Mucosa of stomach (tissue), 1 donor: ENCODE results near the gene ANKRD65.
"Not testable (repeated sequence)": the region's sequence is repeated elsewhere in the genome, so short reads cannot be mapped to it uniquely, and the experiment has no call there.

Experiments
- H3K27me3 ChIP-seq: one replicate; pipeline ENCODE4 v1.7.0; 2013; ENCODE audit warnings: mild to moderate bottlenecking, low read length; ENCODE audit not compliant: control insufficient read depth, insufficient read depth
- H3K36me3 ChIP-seq: one replicate; pipeline ENCODE4 v1.7.0; 2013; ENCODE audit warnings: low read length; ENCODE audit not compliant: control insufficient read depth, insufficient read depth
- H3K4me1 ChIP-seq: one replicate; pipeline ENCODE4 v1.7.0; 2013; ENCODE audit warnings: mild to moderate bottlenecking, low read length; ENCODE audit not compliant: control insufficient read depth, insufficient read depth
- H3K4me3 ChIP-seq: one replicate; pipeline ENCODE4 v1.7.0; 2013; ENCODE audit warnings: low read length
- H3K9ac ChIP-seq: one replicate; pipeline ENCODE4 v1.7.0; 2013; ENCODE audit warnings: mild to moderate bottlenecking, low read length, moderate library complexity
- H3K9me3 ChIP-seq: one replicate; pipeline ENCODE4 v1.7.0; 2013; ENCODE audit warnings: mild to moderate bottlenecking, low read length, moderate library complexity; ENCODE audit not compliant: control insufficient read depth
- donor health status: Pancreatic carcinoma.

Gene ANKRD65

GRCh38 chr1:1432951-1433803 lies 12.1 kb upstream of the ANKRD65 start:
- peaks cover 82% of the 10 kb centered on the region for H3K4me1 ChIP-seq
- peak overlapping the region; percentile 1 for H3K4me3 ChIP-seq
- H3K9ac ChIP-seq: peak overlapping the region; percentile 68
- no peaks in the 10 kb centered on the region for H3K36me3 ChIP-seq
- H3K9me3 ChIP-seq: no peaks in the 10 kb centered on the region
- no peaks in the 10 kb centered on the region for H3K27me3 ChIP-seq

- Histone ChIP-seq H3K27me3 (no peaks in the 10 kb centered on the region), H3K36me3 (no peaks in the 10 kb centered on the region), H3K9me3 (no peaks in the 10 kb centered on the region), H3K4me3 (peak overlapping the region; percentile 25), H3K9ac (peak overlapping the region; percentile 68), H3K4me1 (peaks cover 74% of the 10 kb centered on the region)
Measured at GRCh38 chr1:1432274-1432950, 11.3 kb upstream of the ANKRD65 start.

- no peaks in the 10 kb centered on the region for H3K9me3 ChIP-seq
- peak overlapping the region; percentile 25 for H3K4me3 ChIP-seq
- peaks cover 69% of the 10 kb centered on the region for H3K4me1 ChIP-seq
- H3K9ac ChIP-seq: peak overlapping the region; percentile 68
- H3K27me3 ChIP-seq: no peaks in the 10 kb centered on the region
- no peaks in the 10 kb centered on the region for H3K36me3 ChIP-seq
Measured at GRCh38 chr1:1431845-1432273, 10.8 kb upstream of the ANKRD65 start.

- peaks cover 5% of the 10 kb centered on the region for H3K27me3 ChIP-seq
- H3K4me3 ChIP-seq: peak overlapping the region; percentile 25
- H3K4me1 ChIP-seq: peaks cover 63% of the 10 kb centered on the region
- no peaks in the 10 kb centered on the region for H3K9me3 ChIP-seq
- H3K9ac ChIP-seq: peak overlapping the region; percentile 68
- H3K36me3 ChIP-seq: no peaks in the 10 kb centered on the region
Measured at GRCh38 chr1:1430992-1431844, 10.1 kb upstream of the ANKRD65 start.

GRCh38 chr1:1430114-1430982 lies 9.3 kb upstream of the ANKRD65 start:
- Histone ChIP-seq H3K27me3 (peaks cover 6% of the 10 kb centered on the region), H3K4me1 (peaks cover 58% of the 10 kb centered on the region), H3K9ac (peak overlapping the region; percentile 64), H3K4me3 (no peak overlapping the region), H3K36me3 (no peaks in the 10 kb centered on the region), H3K9me3 (no peaks in the 10 kb centered on the region)

- Histone ChIP-seq H3K9ac (peak overlapping the region; percentile 64), H3K36me3 (no peaks in the 10 kb centered on the region), H3K9me3 (no peaks in the 10 kb centered on the region), H3K4me3 (no peak overlapping the region), H3K4me1 (peaks cover 51% of the 10 kb centered on the region), H3K27me3 (peaks cover 6% of the 10 kb centered on the region)
Measured at GRCh38 chr1:1429671-1430073, 8.6 kb upstream of the ANKRD65 start.

GRCh38 chr1:1428967-1429366 lies 7.9 kb upstream of the ANKRD65 start:
- H3K4me1 ChIP-seq: peaks cover 44% of the 10 kb centered on the region
- H3K9ac ChIP-seq, H3K27me3 ChIP-seq, H3K36me3 ChIP-seq, H3K4me3 ChIP-seq, H3K9me3 ChIP-seq: not testable (repeated sequence)

GRCh38 chr1:1428174-1428573 lies 7.1 kb upstream of the ANKRD65 start:
- peaks cover 6% of the 10 kb centered on the region for H3K27me3 ChIP-seq
- no peak overlapping the region for H3K9ac ChIP-seq
- H3K9me3 ChIP-seq: no peaks in the 10 kb centered on the region
- H3K36me3 ChIP-seq: no peaks in the 10 kb centered on the region
- peaks cover 36% of the 10 kb centered on the region for H3K4me1 ChIP-seq
- no peak overlapping the region for H3K4me3 ChIP-seq

- peaks cover 32% of the 10 kb centered on the region for H3K4me1 ChIP-seq
- H3K27me3 ChIP-seq: peaks cover 6% of the 10 kb centered on the region
- no peaks in the 10 kb centered on the region for H3K36me3 ChIP-seq
- no peak overlapping the region for H3K4me3 ChIP-seq
- H3K9me3 ChIP-seq: no peaks in the 10 kb centered on the region
- H3K9ac ChIP-seq: no peak overlapping the region
Measured at GRCh38 chr1:1427820-1428148, 6.7 kb upstream of the ANKRD65 start.

- H3K9me3 ChIP-seq: no peaks in the 10 kb centered on the region
- H3K4me3 ChIP-seq: no peak overlapping the region
- H3K4me1 ChIP-seq: peaks cover 27% of the 10 kb centered on the region
- no peak overlapping the region for H3K9ac ChIP-seq
- no peaks in the 10 kb centered on the region for H3K36me3 ChIP-seq
- H3K27me3 ChIP-seq: peaks cover 6% of the 10 kb centered on the region
Measured at GRCh38 chr1:1427106-1427819, 6.2 kb upstream of the ANKRD65 start.
